Measurements from ENCODE around the gene PGAP6. TPM values are rescaled to one million over a fixed set of nuclear protein-coding genes. Genes with fewer than 3 reads are reported as not detected.

Gene PGAP6
- total and polyA plus RNA-seq, 2 of the 8 experiments (the other 6 are each of a cell fraction or from before 2014, with no cell fraction given): 86.8 to 364 TPM

DNA sequence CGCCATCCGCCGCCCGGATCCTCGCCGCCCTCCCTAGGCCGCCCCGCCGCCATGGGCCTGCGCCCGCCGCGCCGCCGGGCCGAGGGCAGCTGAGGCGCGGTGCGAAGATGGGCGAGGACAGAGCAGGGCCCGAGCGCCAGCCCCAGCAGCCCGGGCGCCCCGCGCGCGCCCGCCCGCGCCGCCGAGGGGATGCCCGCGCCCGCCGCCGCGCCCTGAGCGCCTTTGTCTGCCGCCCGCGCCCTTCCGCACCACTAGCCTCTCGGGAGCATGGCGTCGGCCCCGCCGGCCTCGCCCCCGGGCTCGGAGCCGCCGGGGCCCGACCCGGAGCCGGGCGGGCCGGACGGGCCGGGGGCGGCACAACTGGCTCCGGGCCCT lies 43.9 kb upstream of the PGAP6 start (continued):
- TF ChIP-seq, protein P1, sequence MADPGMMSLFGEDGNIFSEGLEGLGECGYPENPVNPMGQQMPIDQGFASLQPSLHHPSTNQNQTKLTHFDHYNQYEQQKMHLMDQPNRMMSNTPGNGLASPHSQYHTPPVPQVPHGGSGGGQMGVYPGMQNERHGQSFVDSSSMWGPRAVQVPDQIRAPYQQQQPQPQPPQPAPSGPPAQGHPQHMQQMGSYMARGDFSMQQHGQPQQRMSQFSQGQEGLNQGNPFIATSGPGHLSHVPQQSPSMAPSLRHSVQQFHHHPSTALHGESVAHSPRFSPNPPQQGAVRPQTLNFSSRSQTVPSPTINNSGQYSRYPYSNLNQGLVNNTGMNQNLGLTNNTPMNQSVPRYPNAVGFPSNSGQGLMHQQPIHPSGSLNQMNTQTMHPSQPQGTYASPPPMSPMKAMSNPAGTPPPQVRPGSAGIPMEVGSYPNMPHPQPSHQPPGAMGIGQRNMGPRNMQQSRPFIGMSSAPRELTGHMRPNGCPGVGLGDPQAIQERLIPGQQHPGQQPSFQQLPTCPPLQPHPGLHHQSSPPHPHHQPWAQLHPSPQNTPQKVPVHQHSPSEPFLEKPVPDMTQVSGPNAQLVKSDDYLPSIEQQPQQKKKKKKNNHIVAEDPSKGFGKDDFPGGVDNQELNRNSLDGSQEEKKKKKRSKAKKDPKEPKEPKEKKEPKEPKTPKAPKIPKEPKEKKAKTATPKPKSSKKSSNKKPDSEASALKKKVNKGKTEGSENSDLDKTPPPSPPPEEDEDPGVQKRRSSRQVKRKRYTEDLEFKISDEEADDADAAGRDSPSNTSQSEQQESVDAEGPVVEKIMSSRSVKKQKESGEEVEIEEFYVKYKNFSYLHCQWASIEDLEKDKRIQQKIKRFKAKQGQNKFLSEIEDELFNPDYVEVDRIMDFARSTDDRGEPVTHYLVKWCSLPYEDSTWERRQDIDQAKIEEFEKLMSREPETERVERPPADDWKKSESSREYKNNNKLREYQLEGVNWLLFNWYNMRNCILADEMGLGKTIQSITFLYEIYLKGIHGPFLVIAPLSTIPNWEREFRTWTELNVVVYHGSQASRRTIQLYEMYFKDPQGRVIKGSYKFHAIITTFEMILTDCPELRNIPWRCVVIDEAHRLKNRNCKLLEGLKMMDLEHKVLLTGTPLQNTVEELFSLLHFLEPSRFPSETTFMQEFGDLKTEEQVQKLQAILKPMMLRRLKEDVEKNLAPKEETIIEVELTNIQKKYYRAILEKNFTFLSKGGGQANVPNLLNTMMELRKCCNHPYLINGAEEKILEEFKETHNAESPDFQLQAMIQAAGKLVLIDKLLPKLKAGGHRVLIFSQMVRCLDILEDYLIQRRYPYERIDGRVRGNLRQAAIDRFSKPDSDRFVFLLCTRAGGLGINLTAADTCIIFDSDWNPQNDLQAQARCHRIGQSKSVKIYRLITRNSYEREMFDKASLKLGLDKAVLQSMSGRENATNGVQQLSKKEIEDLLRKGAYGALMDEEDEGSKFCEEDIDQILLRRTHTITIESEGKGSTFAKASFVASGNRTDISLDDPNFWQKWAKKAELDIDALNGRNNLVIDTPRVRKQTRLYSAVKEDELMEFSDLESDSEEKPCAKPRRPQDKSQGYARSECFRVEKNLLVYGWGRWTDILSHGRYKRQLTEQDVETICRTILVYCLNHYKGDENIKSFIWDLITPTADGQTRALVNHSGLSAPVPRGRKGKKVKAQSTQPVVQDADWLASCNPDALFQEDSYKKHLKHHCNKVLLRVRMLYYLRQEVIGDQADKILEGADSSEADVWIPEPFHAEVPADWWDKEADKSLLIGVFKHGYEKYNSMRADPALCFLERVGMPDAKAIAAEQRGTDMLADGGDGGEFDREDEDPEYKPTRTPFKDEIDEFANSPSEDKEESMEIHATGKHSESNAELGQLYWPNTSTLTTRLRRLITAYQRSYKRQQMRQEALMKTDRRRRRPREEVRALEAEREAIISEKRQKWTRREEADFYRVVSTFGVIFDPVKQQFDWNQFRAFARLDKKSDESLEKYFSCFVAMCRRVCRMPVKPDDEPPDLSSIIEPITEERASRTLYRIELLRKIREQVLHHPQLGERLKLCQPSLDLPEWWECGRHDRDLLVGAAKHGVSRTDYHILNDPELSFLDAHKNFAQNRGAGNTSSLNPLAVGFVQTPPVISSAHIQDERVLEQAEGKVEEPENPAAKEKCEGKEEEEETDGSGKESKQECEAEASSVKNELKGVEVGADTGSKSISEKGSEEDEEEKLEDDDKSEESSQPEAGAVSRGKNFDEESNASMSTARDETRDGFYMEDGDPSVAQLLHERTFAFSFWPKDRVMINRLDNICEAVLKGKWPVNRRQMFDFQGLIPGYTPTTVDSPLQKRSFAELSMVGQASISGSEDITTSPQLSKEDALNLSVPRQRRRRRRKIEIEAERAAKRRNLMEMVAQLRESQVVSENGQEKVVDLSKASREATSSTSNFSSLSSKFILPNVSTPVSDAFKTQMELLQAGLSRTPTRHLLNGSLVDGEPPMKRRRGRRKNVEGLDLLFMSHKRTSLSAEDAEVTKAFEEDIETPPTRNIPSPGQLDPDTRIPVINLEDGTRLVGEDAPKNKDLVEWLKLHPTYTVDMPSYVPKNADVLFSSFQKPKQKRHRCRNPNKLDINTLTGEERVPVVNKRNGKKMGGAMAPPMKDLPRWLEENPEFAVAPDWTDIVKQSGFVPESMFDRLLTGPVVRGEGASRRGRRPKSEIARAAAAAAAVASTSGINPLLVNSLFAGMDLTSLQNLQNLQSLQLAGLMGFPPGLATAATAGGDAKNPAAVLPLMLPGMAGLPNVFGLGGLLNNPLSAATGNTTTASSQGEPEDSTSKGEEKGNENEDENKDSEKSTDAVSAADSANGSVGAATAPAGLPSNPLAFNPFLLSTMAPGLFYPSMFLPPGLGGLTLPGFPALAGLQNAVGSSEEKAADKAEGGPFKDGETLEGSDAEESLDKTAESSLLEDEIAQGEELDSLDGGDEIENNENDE (IDR thresholded peaks at IDR 0.05; ENCODE audit: insufficient replicate concordance, low read length): no peak
- no peak for TF ChIP-seq SP4 (IDR thresholded peaks at IDR 0.05; ENCODE audit: low read length)
- no peak for TF ChIP-seq POU5F1 (IDR thresholded peaks at IDR 0.05; ENCODE audit: low read depth, low read length)
- no peak for TF ChIP-seq BRCA1 (IDR thresholded peaks at IDR 0.05; ENCODE audit: low read depth, low read length)
- TF ChIP-seq KDM5A (IDR thresholded peaks at IDR 0.05; ENCODE audit: low read length): no peak
- no peak for TF ChIP-seq RXRA (IDR thresholded peaks at IDR 0.05; ENCODE audit: insufficient read depth, low read depth, low read length)
- no peak; the same call in 1 of the 2 replicates for TF ChIP-seq PHF8 (conservative IDR thresholded peaks at IDR 0.05; ENCODE audit: low read depth, low read length)

Measured in H1 (cell line).